ENCODE results near the gene RGS12. TPM values are rescaled to one million over a fixed set of nuclear protein-coding genes. Genes with fewer than 3 reads are reported as not detected.

The RGS12 gene
- total RNA-seq, 1 donor from 2014 or later, result 102 TPM

DNA sequence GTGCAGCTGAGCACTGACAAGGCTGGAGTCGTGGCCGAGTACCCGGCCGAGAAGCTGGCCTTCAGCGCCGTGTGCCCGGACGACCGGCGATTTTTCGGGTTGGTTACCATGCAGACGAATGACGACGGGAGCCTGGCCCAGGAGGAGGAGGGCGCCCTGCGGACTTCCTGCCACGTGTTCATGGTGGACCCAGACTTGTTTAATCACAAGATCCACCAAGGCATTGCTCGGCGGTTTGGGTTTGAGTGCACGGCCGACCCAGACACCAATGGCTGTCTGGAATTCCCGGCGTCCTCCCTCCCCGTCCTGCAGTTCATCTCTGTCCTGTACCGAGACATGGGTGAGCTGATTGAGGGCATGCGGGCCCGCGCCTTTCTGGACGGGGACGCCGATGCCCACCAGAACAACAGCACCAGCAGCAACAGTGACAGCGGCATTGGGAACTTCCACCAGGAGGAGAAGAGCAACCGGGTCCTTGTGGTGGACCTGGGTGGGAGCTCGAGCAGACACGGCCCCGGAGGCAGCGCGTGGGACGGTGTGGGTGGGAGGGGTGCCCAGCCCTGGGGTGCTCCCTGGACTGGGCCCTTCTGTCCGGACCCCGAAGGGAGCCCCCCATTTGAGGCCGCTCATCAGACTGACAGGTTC lies 24.3 kb downstream of the RGS12 start:
- H3K27me3 Mint-ChIP-seq, result no peaks in the 10 kb centered on the region
- peaks cover 17% of the 10 kb centered on the region for H3K36me3 Mint-ChIP-seq (ENCODE audit: insufficient read depth)
- TF ChIP-seq, protein P1, sequence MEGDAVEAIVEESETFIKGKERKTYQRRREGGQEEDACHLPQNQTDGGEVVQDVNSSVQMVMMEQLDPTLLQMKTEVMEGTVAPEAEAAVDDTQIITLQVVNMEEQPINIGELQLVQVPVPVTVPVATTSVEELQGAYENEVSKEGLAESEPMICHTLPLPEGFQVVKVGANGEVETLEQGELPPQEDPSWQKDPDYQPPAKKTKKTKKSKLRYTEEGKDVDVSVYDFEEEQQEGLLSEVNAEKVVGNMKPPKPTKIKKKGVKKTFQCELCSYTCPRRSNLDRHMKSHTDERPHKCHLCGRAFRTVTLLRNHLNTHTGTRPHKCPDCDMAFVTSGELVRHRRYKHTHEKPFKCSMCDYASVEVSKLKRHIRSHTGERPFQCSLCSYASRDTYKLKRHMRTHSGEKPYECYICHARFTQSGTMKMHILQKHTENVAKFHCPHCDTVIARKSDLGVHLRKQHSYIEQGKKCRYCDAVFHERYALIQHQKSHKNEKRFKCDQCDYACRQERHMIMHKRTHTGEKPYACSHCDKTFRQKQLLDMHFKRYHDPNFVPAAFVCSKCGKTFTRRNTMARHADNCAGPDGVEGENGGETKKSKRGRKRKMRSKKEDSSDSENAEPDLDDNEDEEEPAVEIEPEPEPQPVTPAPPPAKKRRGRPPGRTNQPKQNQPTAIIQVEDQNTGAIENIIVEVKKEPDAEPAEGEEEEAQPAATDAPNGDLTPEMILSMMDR (IDR thresholded peaks at IDR 0.05; ENCODE audit: unreplicated experiment), result no peak
- H3K27ac Mint-ChIP-seq, result no peak overlapping the region
- H3K9me3 Mint-ChIP-seq (ENCODE audit: low read depth), result no peaks in the 10 kb centered on the region
- H3K4me3 Mint-ChIP-seq (ENCODE audit: low read depth), result no peak overlapping the region
- DNase-seq (ENCODE audit: low spot score, unreplicated experiment), result no peak
- peaks cover 22% of the 10 kb centered on the region for H3K4me1 Mint-ChIP-seq (ENCODE audit: low read depth)

DNA sequence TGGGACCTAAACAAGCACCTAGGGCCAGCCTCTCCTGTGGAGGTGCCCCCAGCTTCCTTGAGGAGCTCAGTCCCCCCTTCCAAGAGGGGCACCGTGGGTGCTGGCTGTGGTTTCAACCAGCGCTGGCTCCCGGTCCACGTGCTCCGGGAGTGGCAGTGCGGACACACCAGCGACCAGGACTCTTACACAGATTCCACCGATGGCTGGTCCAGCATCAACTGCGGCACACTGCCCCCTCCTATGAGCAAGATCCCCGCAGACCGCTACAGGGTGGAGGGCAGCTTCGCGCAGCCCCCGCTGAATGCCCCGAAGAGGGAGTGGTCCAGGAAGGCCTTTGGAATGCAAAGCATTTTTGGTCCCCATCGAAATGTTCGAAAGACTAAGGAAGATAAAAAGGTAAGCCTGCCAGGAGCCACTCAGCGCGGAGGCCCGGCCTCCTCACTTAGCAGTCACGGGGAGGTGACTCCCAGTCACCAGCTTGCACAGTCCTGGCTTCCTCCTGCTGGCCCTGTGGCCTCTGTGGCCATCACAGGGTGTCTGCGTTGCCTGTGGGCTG lies 24.9 kb downstream of the RGS12 start:
- Mint-ChIP-seq H3K27me3 (no peaks in the 10 kb centered on the region), H3K27ac (no peak overlapping the region), H3K4me1 (ENCODE audit: low read depth) (peaks cover 24% of the 10 kb centered on the region), H3K9me3 (ENCODE audit: low read depth) (no peaks in the 10 kb centered on the region), H3K36me3 (ENCODE audit: insufficient read depth) (peaks cover 17% of the 10 kb centered on the region), H3K4me3 (ENCODE audit: low read depth) (no peak overlapping the region)
- DNase-seq (ENCODE audit: low spot score, unreplicated experiment), result no peak
- TF ChIP-seq, protein P1 (IDR thresholded peaks at IDR 0.05; ENCODE audit: unreplicated experiment), result no peak

DNA sequence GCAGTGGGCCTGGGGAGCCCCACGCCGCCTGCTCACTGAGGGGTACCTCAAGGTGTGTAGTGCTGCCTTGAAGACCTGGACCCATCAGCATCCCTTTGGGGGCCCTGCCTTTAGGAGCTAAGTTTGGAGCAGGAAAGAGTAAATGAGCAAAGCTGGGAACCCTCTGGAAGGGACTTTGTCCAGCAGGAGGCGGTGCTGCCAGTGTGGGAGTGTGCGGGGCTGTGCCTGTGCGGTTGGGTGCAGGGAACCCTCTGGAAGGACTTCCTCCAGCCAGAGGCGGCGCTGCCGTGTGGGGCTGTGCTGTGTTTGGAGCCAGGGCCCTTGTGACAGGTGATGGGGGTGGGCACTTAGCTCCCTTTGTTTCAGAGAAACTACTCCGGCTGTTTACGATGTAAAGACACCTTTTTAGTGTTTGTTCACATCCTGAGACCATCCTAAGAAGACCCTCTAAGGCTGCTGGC lies 25.8 kb downstream of the RGS12 start:
- H3K4me1 Mint-ChIP-seq (ENCODE audit: low read depth), result peaks cover 29% of the 10 kb centered on the region
- H3K27me3 Mint-ChIP-seq, result no peaks in the 10 kb centered on the region
- no peaks in the 10 kb centered on the region for H3K9me3 Mint-ChIP-seq (ENCODE audit: low read depth)
- H3K36me3 Mint-ChIP-seq (ENCODE audit: insufficient read depth), result peaks cover 23% of the 10 kb centered on the region
- no peak for DNase-seq (ENCODE audit: low spot score, unreplicated experiment)
- TF ChIP-seq, protein P1 (IDR thresholded peaks at IDR 0.05; ENCODE audit: unreplicated experiment), result peak; percentile 25
- H3K27ac Mint-ChIP-seq, result peak overlapping the region; percentile 52
- no peak overlapping the region for H3K4me3 Mint-ChIP-seq (ENCODE audit: low read depth)

DNA sequence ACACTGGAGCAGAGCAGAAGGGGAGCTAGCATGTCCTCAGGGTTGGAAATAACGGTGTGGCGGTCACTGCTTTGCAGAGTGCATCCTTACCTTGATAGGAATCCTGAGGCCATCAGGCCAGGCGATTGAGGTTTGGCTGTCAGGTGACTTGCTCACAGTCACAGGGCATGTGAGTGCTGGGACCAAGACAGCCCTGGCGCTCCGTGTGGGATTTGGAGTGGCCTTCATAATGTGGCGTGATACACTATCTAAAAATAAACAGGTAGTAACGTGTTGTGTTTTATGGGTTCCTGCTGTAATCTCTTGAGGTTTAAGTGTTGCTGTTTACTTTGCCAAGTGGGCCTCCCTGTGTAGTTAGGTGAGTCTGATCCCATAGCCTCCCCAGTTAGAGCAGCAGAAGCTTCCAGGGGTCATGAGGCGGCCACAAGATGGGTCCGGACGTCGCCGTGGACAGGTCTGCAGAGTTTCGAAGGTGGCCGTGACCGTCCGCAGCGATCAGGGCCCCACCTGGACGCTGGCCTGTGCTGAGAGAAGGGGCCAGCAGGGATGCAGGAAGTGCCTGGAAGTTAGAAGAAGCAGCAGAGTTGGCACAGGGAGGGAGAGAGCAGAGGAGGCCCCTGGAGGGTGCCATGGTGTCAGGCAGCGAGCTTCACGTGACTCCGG lies 27.7 kb downstream of the RGS12 start:
- TF ChIP-seq, protein P1 (IDR thresholded peaks at IDR 0.05; ENCODE audit: unreplicated experiment), result no peak
- Mint-ChIP-seq H3K36me3 (ENCODE audit: insufficient read depth) (peaks cover 30% of the 10 kb centered on the region), H3K27ac (peak overlapping the region; percentile 49), H3K4me1 (ENCODE audit: low read depth) (peaks cover 29% of the 10 kb centered on the region), H3K4me3 (ENCODE audit: low read depth) (no peak overlapping the region), H3K27me3 (no peaks in the 10 kb centered on the region), H3K9me3 (ENCODE audit: low read depth) (peaks cover 4% of the 10 kb centered on the region)
- no peak for DNase-seq (ENCODE audit: low spot score, unreplicated experiment)

DNA sequence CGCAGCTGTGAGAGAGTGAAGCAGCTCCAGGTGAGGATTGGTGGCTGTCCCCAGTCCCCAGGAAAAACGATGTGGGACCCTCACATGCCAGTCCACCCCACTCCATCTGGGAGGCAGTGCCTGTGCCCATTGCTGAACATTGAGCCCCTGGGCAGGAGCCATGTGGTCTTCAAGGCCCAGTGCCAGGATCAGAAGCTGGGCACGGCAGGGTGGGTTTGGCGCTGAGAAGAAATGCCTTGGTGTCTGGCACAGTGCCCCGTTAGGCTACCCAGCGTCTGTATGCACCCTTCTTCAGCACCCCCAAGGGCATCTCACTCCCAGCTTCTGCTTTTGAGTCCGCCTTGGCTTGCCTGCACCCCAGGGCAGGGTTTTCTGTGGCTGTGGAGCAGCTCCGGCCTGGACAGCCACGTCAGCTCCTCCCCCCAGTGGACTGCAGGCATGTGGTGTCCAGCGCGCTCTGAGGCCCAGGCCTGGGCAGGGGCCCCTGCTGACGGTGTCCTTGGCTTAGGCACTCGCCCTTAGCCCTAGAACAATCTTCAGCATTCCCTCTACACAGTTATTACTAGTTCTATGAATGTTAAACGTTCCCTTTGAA lies 28.6 kb downstream of the RGS12 start:
- H3K4me3 Mint-ChIP-seq (ENCODE audit: low read depth), result no peak overlapping the region
- TF ChIP-seq, protein P1 (IDR thresholded peaks at IDR 0.05; ENCODE audit: unreplicated experiment), result no peak
- H3K27ac Mint-ChIP-seq, result peak overlapping the region; percentile 91
- peaks cover 29% of the 10 kb centered on the region for H3K4me1 Mint-ChIP-seq (ENCODE audit: low read depth)
- peaks cover 9% of the 10 kb centered on the region for H3K9me3 Mint-ChIP-seq (ENCODE audit: low read depth)
- peaks cover 29% of the 10 kb centered on the region for H3K36me3 Mint-ChIP-seq (ENCODE audit: insufficient read depth)
- no peak for DNase-seq (ENCODE audit: low spot score, unreplicated experiment)
- no peaks in the 10 kb centered on the region for H3K27me3 Mint-ChIP-seq

Data from progenitor cell of endocrine pancreas (in vitro differentiated cells).